ENCODE data around the gene C6orf141. TPM values are rescaled to one million over a fixed set of nuclear protein-coding genes. Genes with fewer than 3 reads are reported as not detected.

The C6orf141 gene
- total RNA-seq, 2 donors from 2014 or later, result 0.75 TPM; not detected in 1

- Histone ChIP-seq H3K27ac (no peak overlapping the region), H3K9me3 (no peaks in the 10 kb centered on the region), H3K4me3 (no peak overlapping the region), H3K27me3 (no peaks in the 10 kb centered on the region), H3K36me3 (no peaks in the 10 kb centered on the region), H3K4me1 (no peaks in the 10 kb centered on the region)
- TF ChIP-seq CTCF (IDR thresholded peaks at IDR 0.05), result no peak
- DNase-seq (ENCODE audit: low spot score), result no peak
These were observed 35.6 kb upstream of the C6orf141 start for GRCh38 chr6:49514571-49515484.

GRCh38 chr6:49515485-49516146 is 34.9 kb upstream of the C6orf141 start:
- TF ChIP-seq CTCF (IDR thresholded peaks at IDR 0.05), result no peak
- Histone ChIP-seq H3K4me1 (no peaks in the 10 kb centered on the region), H3K4me3 (no peak overlapping the region), H3K9me3 (no peaks in the 10 kb centered on the region), H3K36me3 (no peaks in the 10 kb centered on the region), H3K27ac (no peak overlapping the region), H3K27me3 (no peaks in the 10 kb centered on the region)
- no peak for DNase-seq (ENCODE audit: low spot score)

- Histone ChIP-seq H3K27me3 (no peaks in the 10 kb centered on the region), H3K4me3 (no peak overlapping the region), H3K36me3 (no peaks in the 10 kb centered on the region), H3K4me1 (no peaks in the 10 kb centered on the region), H3K9me3 (no peaks in the 10 kb centered on the region), H3K27ac (no peak overlapping the region)
- no peak for TF ChIP-seq CTCF (IDR thresholded peaks at IDR 0.05)
- no peak for DNase-seq (ENCODE audit: low spot score)
These were observed 34.3 kb upstream of the C6orf141 start for GRCh38 chr6:49516147-49516505.

GRCh38 chr6:49517919-49518318 is 32.5 kb upstream of the C6orf141 start:
- H3K4me1 ChIP-seq, result no peaks in the 10 kb centered on the region
- no peaks in the 10 kb centered on the region for H3K27me3 ChIP-seq
- no peak overlapping the region for H3K4me3 ChIP-seq
- no peaks in the 10 kb centered on the region for H3K36me3 ChIP-seq
- H3K9me3 ChIP-seq, result no peaks in the 10 kb centered on the region
- TF ChIP-seq CTCF (IDR thresholded peaks at IDR 0.05), result no peak
- H3K27ac ChIP-seq, result no peak overlapping the region
- no peak for DNase-seq (ENCODE audit: low spot score)

GRCh38 chr6:49519660-49520059 is 30.8 kb upstream of the C6orf141 start:
- Histone ChIP-seq H3K9me3 (no peaks in the 10 kb centered on the region), H3K4me3 (no peak overlapping the region), H3K27ac (no peak overlapping the region), H3K4me1 (no peaks in the 10 kb centered on the region), H3K36me3 (no peaks in the 10 kb centered on the region), H3K27me3 (no peaks in the 10 kb centered on the region)
- DNase-seq (ENCODE audit: low spot score), result no peak
- TF ChIP-seq CTCF (IDR thresholded peaks at IDR 0.05), result no peak

Measured in right atrium auricular region (tissue), 2 donors.